H9 (cell line): ENCODE results near the gene RASGRF1. TPM values are rescaled to one million over a fixed set of nuclear protein-coding genes. Genes with fewer than 3 reads are reported as not detected.

Source experiments
- DNase-seq: peaks from one replicate; pipeline ENCODE4 v3.0.0-alpha.2; 2017
- H2AFZ ChIP-seq: one replicate; pipeline ENCODE4 v1.6.1; 2013; ENCODE audit warnings: mild to moderate bottlenecking, low read length, control low read depth, moderate library complexity
- H2AK5ac ChIP-seq: 2 replicates; pipeline ENCODE4 v1.6.1; 2013; ENCODE audit warnings: low read length, control low read depth, mixed read lengths; ENCODE audit not compliant: insufficient read length
- H2BK120ac ChIP-seq: one replicate; pipeline ENCODE4 v1.6.1; 2013; ENCODE audit warnings: low read depth, mild to moderate bottlenecking, low read length, control low read depth, inconsistent platforms; ENCODE audit not compliant: poor library complexity, severe bottlenecking
- H2BK12ac ChIP-seq: 2 replicates; pipeline ENCODE4 v1.6.1; 2013; ENCODE audit warnings: low read length, control low read depth, mixed read lengths, low read depth; ENCODE audit not compliant: insufficient read length
- H2BK15ac ChIP-seq: 2 replicates; pipeline ENCODE4 v1.6.1; 2013; ENCODE audit warnings: low read depth, low read length, control low read depth
- H2BK20ac ChIP-seq: one replicate; pipeline ENCODE4 v1.6.1; 2013; ENCODE audit warnings: low read depth, mild to moderate bottlenecking, low read length, control low read depth, inconsistent platforms; ENCODE audit not compliant: poor library complexity, severe bottlenecking
- H2BK5ac ChIP-seq: 2 replicates; pipeline ENCODE4 v1.6.1; 2013; ENCODE audit warnings: low read length, control low read depth, mixed read lengths; ENCODE audit not compliant: insufficient read length
- H3K14ac ChIP-seq: 2 replicates; pipeline ENCODE4 v1.6.1; 2013; ENCODE audit warnings: low read length, control low read depth; ENCODE audit not compliant: insufficient read depth
- H3K18ac ChIP-seq: 2 replicates; pipeline ENCODE4 v1.6.1; 2013; ENCODE audit warnings: low read depth, mild to moderate bottlenecking, mixed read lengths, low read length, control low read depth; ENCODE audit not compliant: insufficient read length
- H3K23ac ChIP-seq: 2 replicates; pipeline ENCODE4 v1.6.1; 2013; ENCODE audit warnings: low read length, control low read depth, mixed read lengths, low read depth; ENCODE audit not compliant: insufficient read length
- H3K23me2 ChIP-seq: 2 replicates; pipeline ENCODE4 v1.6.1; 2013; ENCODE audit warnings: low read depth, mild to moderate bottlenecking, mixed read lengths, low read length, control low read depth; ENCODE audit not compliant: insufficient read length, poor library complexity, severe bottlenecking
- H3K27ac ChIP-seq: 2 replicates; pipeline ENCODE4 v1.5.1; 2013; ENCODE audit warnings: low read length, control low read depth, mixed read lengths, low read depth; ENCODE audit not compliant: insufficient read length
- H3K27me3 ChIP-seq: 2 replicates; pipeline ENCODE4 v1.6.1; 2013; ENCODE audit warnings: low read length, control low read depth, inconsistent platforms; ENCODE audit not compliant: insufficient read depth
- H3K4ac ChIP-seq: 2 replicates; pipeline ENCODE4 v1.6.1; 2013; ENCODE audit warnings: low read depth, mild to moderate bottlenecking, control low read depth, inconsistent platforms, low read length, moderate library complexity
- H3K4me1 ChIP-seq: 2 replicates; pipeline ENCODE4 v1.6.1; 2013; ENCODE audit warnings: low read length, control low read depth, inconsistent platforms; ENCODE audit not compliant: insufficient read depth
- H3K4me2 ChIP-seq: 2 replicates; pipeline ENCODE4 v1.6.1; 2013; ENCODE audit warnings: low read length, control low read depth, mixed read lengths; ENCODE audit not compliant: insufficient read length, insufficient read depth
- H3K56ac ChIP-seq: 2 replicates; pipeline ENCODE4 v1.6.1; 2013; ENCODE audit warnings: low read depth, mild to moderate bottlenecking, mixed read lengths, low read length, control low read depth; ENCODE audit not compliant: insufficient read length
- H3K79me1 ChIP-seq: 2 replicates; pipeline ENCODE4 v1.6.1; 2013; ENCODE audit warnings: low read depth, mild to moderate bottlenecking, moderate library complexity, low read length, control low read depth, inconsistent platforms; ENCODE audit not compliant: insufficient read depth, poor library complexity, severe bottlenecking
- H3K79me2 ChIP-seq: 2 replicates; pipeline ENCODE4 v1.6.1; 2013; ENCODE audit warnings: low read length, control low read depth, inconsistent platforms; ENCODE audit not compliant: insufficient read depth
- H3K9ac ChIP-seq: 2 replicates; pipeline ENCODE4 v1.6.1; 2013; ENCODE audit warnings: low read length, control low read depth, mixed read lengths; ENCODE audit not compliant: insufficient read length; ENCODE audit errors: extremely low read depth
- H3K9me3 ChIP-seq: one replicate; pipeline ENCODE4 v1.6.1; 2013; ENCODE audit warnings: low read depth, low read length, inconsistent platforms; ENCODE audit not compliant: control insufficient read depth
- H3T11ph ChIP-seq: one replicate; pipeline ENCODE4 v1.6.1; 2013; ENCODE audit warnings: mild to moderate bottlenecking, low read length, control low read depth, inconsistent platforms
- H4K20me1 ChIP-seq: one replicate; pipeline ENCODE4 v1.6.1; 2013; ENCODE audit not compliant: control insufficient read depth, insufficient read length, insufficient read depth
- H4K5ac ChIP-seq: 2 replicates; pipeline ENCODE4 v1.6.1; 2013; ENCODE audit warnings: low read depth, mild to moderate bottlenecking, mixed read lengths, low read length, control low read depth; ENCODE audit not compliant: insufficient read length
- H4K8ac ChIP-seq: replicated peaks from 2 replicates; pipeline ENCODE4 v1.6.1; 2013; ENCODE audit warnings: low read length, control low read depth, mixed read lengths, low read depth; ENCODE audit not compliant: insufficient read length
- H4K91ac ChIP-seq: 2 replicates; pipeline ENCODE4 v1.6.1; 2013; ENCODE audit warnings: low read depth, mild to moderate bottlenecking, moderate library complexity, mixed read lengths, low read length, control low read depth; ENCODE audit not compliant: insufficient read length
- H3K27ac Mint-ChIP-seq, 3 experiments: 2 replicates in 2 of 3; 3 replicates in 1 of 3; pipeline ENCODE4 v1.8.0; 2020 to 2021; ENCODE audit warnings: mixed read lengths in 3 of 3, mild to moderate bottlenecking in 1 of 3, moderate library complexity in 1 of 3
- H3K27me3 Mint-ChIP-seq: 2 replicates; pipeline ENCODE4 v1.8.0; 2021; ENCODE audit warnings: low read depth, mild to moderate bottlenecking, moderate library complexity, mixed read lengths
- H3K36me3 Mint-ChIP-seq, 3 experiments: 2 replicates in 2 of 3; 3 replicates in 1 of 3; pipeline ENCODE4 v1.8.0; 2020 to 2021; ENCODE audit warnings: low read depth in 3 of 3, mixed read lengths in 3 of 3; ENCODE audit not compliant: insufficient read depth in 1 of 3
- H3K4me1 Mint-ChIP-seq, 2 experiments: 2 replicates each; pipeline ENCODE4 v1.8.0; 2020; ENCODE audit warnings: mixed read lengths in 2 of 2
- H3K4me3 Mint-ChIP-seq, 2 experiments: 2 replicates in 1 of 2; 3 replicates in 1 of 2; pipeline ENCODE4 v1.8.0; 2020 to 2021; ENCODE audit warnings: mild to moderate bottlenecking in 2 of 2, mixed read lengths in 2 of 2, moderate library complexity in 1 of 2
- H3K9me3 Mint-ChIP-seq, 2 experiments: 2 replicates in 1 of 2; 3 replicates in 1 of 2; pipeline ENCODE4 v1.8.0; 2020; ENCODE audit warnings: mild to moderate bottlenecking in 2 of 2, mixed read lengths in 2 of 2, moderate library complexity in 1 of 2
- WGBS: extraction: QIAGEN DNeasy Blood & Tissue Kit; methylation state at CpG from one replicate; pipeline ENCODE4 v1.1.7; 2013; ENCODE audit warnings: missing lambda C conversion rate, low lambda C conversion rate, mixed read lengths; ENCODE audit not compliant: insufficient read length; ENCODE audit errors: extremely low coverage; 5-methylcytosine and 5-hydroxymethylcytosine counted together
- total RNA-seq: library from RNA; stranded (reverse); gene quantifications from 2 replicates; pipeline ENCODE4 v1.2.1, GENCODE V29; 2021
- TF ChIP-seq, protein P1 (sequence below): fragments of 200-600 bp; sonication (generic); conservative IDR thresholded peaks from 3 replicates; pipeline ENCODE4 v1.8.0; 2021; ENCODE audit warnings: antibody characterized with exemption, mild to moderate bottlenecking

RASGRF1 gene
- total RNA-seq, 1 experiment from 2014 or later, result 0.48 TPM

DNA sequence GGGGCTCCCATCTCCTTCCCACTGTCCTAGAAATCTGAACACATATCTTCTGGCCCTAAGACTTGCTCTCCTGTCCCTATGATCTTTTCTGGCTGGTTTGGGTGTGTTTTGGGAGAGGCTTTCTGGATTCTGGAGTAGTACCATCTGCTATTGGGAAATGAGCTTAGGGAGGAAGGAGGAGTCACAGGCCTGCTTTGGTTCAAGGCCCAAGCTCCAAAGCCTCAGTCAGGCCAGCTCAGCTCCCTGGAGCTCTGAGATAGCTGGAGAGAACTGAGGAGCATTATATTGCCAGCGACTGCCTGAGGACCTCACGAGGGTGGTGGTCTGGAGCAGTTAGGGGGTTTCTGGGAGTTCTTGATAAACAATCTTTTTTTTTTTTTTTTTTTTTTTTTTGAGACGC, 18.7 kb downstream of the RASGRF1 start:
- Histone ChIP-seq H3K18ac (no peak overlapping the region), H3K79me2 (no peaks in the 10 kb centered on the region), H3K23ac (no peak overlapping the region), H3K4ac (no peak overlapping the region), H2AK5ac (no peak overlapping the region), H4K91ac (no peak overlapping the region), H3K79me1 (no peaks in the 10 kb centered on the region), H3K9ac (no peak overlapping the region), H3K27ac (no peak overlapping the region), H2BK120ac (no peak overlapping the region), H2BK12ac (no peak overlapping the region), H2AFZ (no peak overlapping the region), H3K27me3 (no peaks in the 10 kb centered on the region), H3K23me2 (no peaks in the 10 kb centered on the region), H3K4me1 (no peaks in the 10 kb centered on the region), H2BK5ac (no peak overlapping the region), H4K5ac (no peak overlapping the region), H3K9me3 (no peaks in the 10 kb centered on the region), H3K56ac (no peak overlapping the region), H3T11ph (no peak overlapping the region), H4K20me1 (no peaks in the 10 kb centered on the region), H3K4me2 (no peak overlapping the region), H2BK15ac (no peak overlapping the region), H3K14ac (no peak overlapping the region), H4K8ac (no peak overlapping the region), H2BK20ac (no peak overlapping the region)
- no peaks in the 10 kb centered on the region for H3K9me3 Mint-ChIP-seq
- no CpG with 5 or more reads among the region's 3 CpGs for WGBS
- TF ChIP-seq, protein P1, sequence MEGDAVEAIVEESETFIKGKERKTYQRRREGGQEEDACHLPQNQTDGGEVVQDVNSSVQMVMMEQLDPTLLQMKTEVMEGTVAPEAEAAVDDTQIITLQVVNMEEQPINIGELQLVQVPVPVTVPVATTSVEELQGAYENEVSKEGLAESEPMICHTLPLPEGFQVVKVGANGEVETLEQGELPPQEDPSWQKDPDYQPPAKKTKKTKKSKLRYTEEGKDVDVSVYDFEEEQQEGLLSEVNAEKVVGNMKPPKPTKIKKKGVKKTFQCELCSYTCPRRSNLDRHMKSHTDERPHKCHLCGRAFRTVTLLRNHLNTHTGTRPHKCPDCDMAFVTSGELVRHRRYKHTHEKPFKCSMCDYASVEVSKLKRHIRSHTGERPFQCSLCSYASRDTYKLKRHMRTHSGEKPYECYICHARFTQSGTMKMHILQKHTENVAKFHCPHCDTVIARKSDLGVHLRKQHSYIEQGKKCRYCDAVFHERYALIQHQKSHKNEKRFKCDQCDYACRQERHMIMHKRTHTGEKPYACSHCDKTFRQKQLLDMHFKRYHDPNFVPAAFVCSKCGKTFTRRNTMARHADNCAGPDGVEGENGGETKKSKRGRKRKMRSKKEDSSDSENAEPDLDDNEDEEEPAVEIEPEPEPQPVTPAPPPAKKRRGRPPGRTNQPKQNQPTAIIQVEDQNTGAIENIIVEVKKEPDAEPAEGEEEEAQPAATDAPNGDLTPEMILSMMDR, result no peak
- H3K36me3 Mint-ChIP-seq, result no peaks in the 10 kb centered on the region
- peaks cover 65% of the 10 kb centered on the region for H3K27me3 Mint-ChIP-seq
- peak overlapping the region in 1 of 3 experiments; percentile 84; a peak in 1 of 7 replicates for H3K27ac Mint-ChIP-seq
- H3K4me1 Mint-ChIP-seq, result no peaks in the 10 kb centered on the region
- H3K4me3 Mint-ChIP-seq, result no peak overlapping the region
- DNase-seq, result no peak
